Thoracic aorta (tissue), 2 donors: Measurements from ENCODE around the gene ITGBL1. TPM values are rescaled to one million over a fixed set of nuclear protein-coding genes. Genes with fewer than 3 reads are reported as not detected.

Source experiments
- ATAC-seq: fragments of 150-250 bp; one replicate; pipeline ENCODE4 v1.8.0; 2017; ENCODE audit warnings: low read depth; ENCODE audit not compliant: insufficient number of reproducible peaks, low FRiP score
- DNase-seq: peaks from one replicate; pipeline ENCODE4 v3.0.0-alpha.2; 2020; ENCODE audit warnings: low spot score
- H3K27ac ChIP-seq, 2 donors: fragments of 200-600 bp; sonication (generic); 1 replicate in 1 of 2; 2 replicates in 1 of 2; pipeline ENCODE4 v1.5.1; 2016; ENCODE audit warnings: mild to moderate bottlenecking in 2 of 2, moderate library complexity in 2 of 2
- H3K27me3 ChIP-seq: fragments of 200-600 bp; sonication (generic); replicated peaks from 2 replicates; pipeline ENCODE4 v1.6.0; 2016; ENCODE audit warnings: mild to moderate bottlenecking; ENCODE audit not compliant: insufficient read depth
- H3K36me3 ChIP-seq: fragments of 200-600 bp; sonication (generic); one replicate; pipeline ENCODE4 v1.5.1; 2016
- H3K4me1 ChIP-seq, 2 donors: fragments of 200-600 bp; sonication (generic); 1 replicate in 1 of 2; 2 replicates in 1 of 2; pipeline versions ENCODE4 v1.5.1 to v1.6.0; 2016; ENCODE audit warnings: low read depth in 2 of 2, mild to moderate bottlenecking in 1 of 2; ENCODE audit not compliant: control insufficient read depth in 1 of 2
- H3K4me3 ChIP-seq: fragments of 200-600 bp; sonication (generic); 2 replicates; pipeline ENCODE4 v1.5.1; 2016; ENCODE audit warnings: mild to moderate bottlenecking
- H3K9me3 ChIP-seq: fragments of 200-600 bp; sonication (generic); 2 replicates; pipeline ENCODE4 v1.5.1; 2016
- CTCF ChIP-seq: fragments of 200-600 bp; sonication (generic); IDR thresholded peaks from one replicate; pipeline ENCODE4 v1.5.1; 2019; ENCODE audit warnings: antibody characterized with exemption
- total RNA-seq, 2 donors: library from RNA; depleted of rRNA; stranded (reverse); fragments of >200 nt; gene quantifications; one replicate each; pipeline versions ENCODE4 v1.1.0 to v1.2.3, GENCODE V29; 2016

ITGBL1 gene
- total RNA-seq, 2 donors from 2014 or later: 179 to 224 TPM

- no peak for TF ChIP-seq CTCF
- H3K4me1 ChIP-seq: peaks cover 0 to 4% of the 10 kb centered on the region in 2 donors
- no peak overlapping the region for H3K4me3 ChIP-seq
- peaks cover 24% of the 10 kb centered on the region for H3K36me3 ChIP-seq
- DNase-seq: no peak
- no peaks in the 10 kb centered on the region for H3K9me3 ChIP-seq
- ATAC-seq: no peak
- H3K27me3 ChIP-seq: no peaks in the 10 kb centered on the region
- H3K27ac ChIP-seq: no peak overlapping the region
Measured at GRCh38 chr13:101711307-101712025, 259.0 kb downstream of the ITGBL1 start.

DNA sequence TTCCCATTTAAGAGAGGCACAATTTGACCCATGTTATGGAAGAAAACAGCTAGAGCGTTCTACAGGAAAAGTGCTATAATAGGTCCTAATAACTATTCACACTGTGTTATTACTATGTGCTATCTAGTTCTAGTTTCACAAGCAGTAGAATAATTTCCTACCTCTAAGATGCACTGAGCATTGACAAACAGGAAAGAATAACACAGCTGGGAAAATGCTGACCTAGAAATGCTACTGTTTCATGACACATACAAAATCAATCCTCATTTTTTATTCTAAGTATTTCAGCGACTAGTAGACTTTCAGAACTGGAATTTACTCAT is 259.5 kb downstream of the ITGBL1 start:
- Histone ChIP-seq H3K36me3 (peaks cover 19% of the 10 kb centered on the region), H3K9me3 (no peaks in the 10 kb centered on the region), H3K4me1 (peaks cover 0 to 4% of the 10 kb centered on the region in 2 donors), H3K27ac (no peak overlapping the region), H3K27me3 (no peaks in the 10 kb centered on the region), H3K4me3 (no peak overlapping the region)
- DNase-seq (no peak), ATAC-seq (no peak)
- no peak for TF ChIP-seq CTCF

DNA sequence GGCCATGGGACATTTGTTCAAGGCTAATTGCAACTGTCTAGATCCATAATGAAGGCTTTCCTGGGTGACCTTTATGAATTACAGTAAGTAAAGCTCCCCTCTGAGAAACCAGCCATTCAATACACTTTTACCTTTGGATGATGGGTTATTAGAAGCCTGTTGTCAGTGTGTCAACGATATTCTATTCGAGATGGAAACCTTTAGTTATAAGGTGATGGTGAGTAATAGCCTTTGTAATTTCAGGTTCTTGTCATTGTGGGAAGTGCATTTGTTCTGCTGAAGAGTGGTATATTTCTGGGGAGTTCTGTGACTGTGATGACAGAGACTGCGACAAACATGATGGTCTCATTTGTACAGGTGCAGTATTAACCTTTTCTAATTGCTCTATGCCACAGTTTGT is 261.7 kb downstream of the ITGBL1 start:
- no peak for ATAC-seq
- Histone ChIP-seq H3K4me3 (no peak overlapping the region), H3K27me3 (no peaks in the 10 kb centered on the region), H3K27ac (no peak overlapping the region), H3K4me1 (peaks cover 3 to 11% of the 10 kb centered on the region in 2 donors), H3K36me3 (peaks cover 9% of the 10 kb centered on the region), H3K9me3 (no peaks in the 10 kb centered on the region)
- no peak for TF ChIP-seq CTCF
- DNase-seq: no peak

DNA sequence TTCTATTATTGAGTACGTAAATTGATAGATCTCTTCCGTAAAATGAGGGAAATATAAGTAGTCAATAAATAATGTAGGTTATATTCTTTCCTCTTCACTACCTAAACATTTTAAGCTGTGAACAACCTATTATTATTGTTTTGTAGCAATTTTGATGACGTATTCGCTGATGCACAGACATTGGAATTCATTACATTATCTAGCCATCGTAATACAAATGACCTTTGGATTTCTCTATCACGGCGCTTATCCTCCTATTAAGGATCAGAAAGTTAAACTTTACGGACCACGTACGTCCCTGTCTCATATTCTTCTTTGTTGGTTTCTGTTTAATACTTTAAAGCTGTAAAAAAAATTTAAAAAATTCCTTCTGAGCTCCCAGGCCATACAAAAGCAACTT is 264.9 kb downstream of the ITGBL1 start:
- H3K27me3 ChIP-seq: no peaks in the 10 kb centered on the region
- H3K36me3 ChIP-seq: peaks cover 12% of the 10 kb centered on the region
- DNase-seq (no peak), ATAC-seq (no peak)
- no peaks in the 10 kb centered on the region for H3K9me3 ChIP-seq
- H3K27ac ChIP-seq: no peak overlapping the region
- no peak overlapping the region for H3K4me3 ChIP-seq
- TF ChIP-seq CTCF: no peak
- peaks cover 3 to 7% of the 10 kb centered on the region in 2 donors for H3K4me1 ChIP-seq

- ATAC-seq: no peak
- no peak for TF ChIP-seq CTCF
Measured at GRCh38 chr13:101718496-101718895, 266.0 kb downstream of the ITGBL1 start.

More at GRCh38 chr13:101718496-101718895, 266.0 kb downstream of the ITGBL1 start:
- no peak overlapping the region for H3K4me3 ChIP-seq
- H3K36me3 ChIP-seq: peaks cover 12% of the 10 kb centered on the region
- no peaks in the 10 kb centered on the region for H3K9me3 ChIP-seq
- peak overlapping the region in 1 of 2 donors; percentile 52 for H3K27ac ChIP-seq
- peaks cover 3 to 7% of the 10 kb centered on the region in 2 donors for H3K4me1 ChIP-seq
- DNase-seq: no peak
- H3K27me3 ChIP-seq: no peaks in the 10 kb centered on the region
